ENCODE results near the gene ULK4.

DNA sequence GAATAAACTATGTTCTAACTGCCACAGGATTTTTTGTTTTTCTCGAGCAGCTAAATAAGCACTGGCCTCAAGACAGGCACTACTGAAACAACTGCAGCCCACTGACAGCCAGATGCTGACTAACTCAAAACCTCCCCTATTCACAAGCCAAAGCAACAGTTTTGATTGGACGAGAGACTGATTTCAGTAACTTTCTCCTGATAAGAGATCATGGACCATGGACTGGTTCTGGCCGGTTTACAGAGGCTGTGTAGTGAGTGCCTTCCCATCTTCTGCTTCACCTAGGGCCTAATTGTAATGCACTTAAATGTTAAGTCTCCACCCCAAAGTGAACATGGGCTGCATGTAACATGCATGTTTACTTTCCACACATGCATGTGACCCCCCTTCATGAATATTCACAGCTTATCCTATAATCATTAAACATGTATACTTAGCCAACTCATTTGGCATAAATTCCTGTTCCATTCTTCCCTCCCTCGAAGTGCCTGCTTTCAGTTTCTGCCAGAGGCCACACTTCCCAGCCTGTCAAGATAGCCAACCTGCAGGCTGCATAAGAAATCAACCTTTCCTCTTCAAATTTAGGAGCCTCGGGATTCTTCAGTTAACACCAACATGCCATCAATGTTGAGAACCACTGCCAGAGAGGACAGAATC is 108.2 kb downstream of the ULK4 start:
- TF ChIP-seq MXI1 (IDR thresholded peaks at IDR 0.05; ENCODE audit: low read depth, low read length) (no peak), CHD2 (IDR thresholded peaks at IDR 0.05; ENCODE audit: low read length, partially characterized antibody) (no peak), RFX5 (IDR thresholded peaks at IDR 0.05; ENCODE audit: low read length) (no peak), FOSL2 (IDR thresholded peaks at IDR 0.05; ENCODE audit: borderline replicate concordance, low read depth) (no peak), EZH2phosphoT487 (IDR thresholded peaks at IDR 0.05; ENCODE audit: borderline replicate concordance, low read depth) (no peak), SIN3A (IDR thresholded peaks at IDR 0.05; ENCODE audit: borderline replicate concordance, low read depth, low read length) (no peak), REST (IDR thresholded peaks at IDR 0.05; ENCODE audit: low read depth, low read length) (no peak), RAD21 (IDR thresholded peaks at IDR 0.05; ENCODE audit: low read length) (no peak), CTCF (IDR thresholded peaks at IDR 0.05) (no peak), FOXM1 (IDR thresholded peaks at IDR 0.05; ENCODE audit: low read depth) (no peak), JUND (IDR thresholded peaks at IDR 0.05) (no peak), USF1 (IDR thresholded peaks at IDR 0.05; ENCODE audit: borderline replicate concordance, low read depth) (no peak)
